ENCODE results near the gene DHRSX.
"Not testable (repeated sequence)": the region's sequence is repeated elsewhere in the genome, so short reads cannot be mapped to it uniquely, and the experiment has no call there.

Gene DHRSX

GRCh38 chrX:2243913-2244460, 256.8 kb downstream of the DHRSX start:
- no peak for DNase-seq

DNA sequence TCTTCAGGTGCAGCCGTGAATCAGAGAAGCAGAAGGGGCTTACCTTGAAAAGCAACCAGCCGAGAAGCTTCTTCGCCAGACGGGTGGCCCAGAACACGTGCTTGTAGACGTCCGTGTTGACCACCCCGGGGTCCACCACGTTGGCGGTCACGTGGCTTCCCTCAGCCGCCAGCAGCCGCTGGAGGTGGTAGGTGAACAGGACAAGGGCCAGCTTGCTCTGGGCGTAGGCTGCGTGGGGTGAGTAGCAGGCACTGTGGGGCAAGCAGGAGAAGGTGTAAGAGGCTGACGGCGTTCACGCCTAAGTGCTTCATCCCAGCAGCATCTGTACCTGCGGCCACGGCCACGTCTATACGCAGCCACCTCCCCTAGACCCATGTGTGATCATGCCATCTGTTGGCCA, 257.8 kb downstream of the DHRSX start:
- no peak for DNase-seq

DNA sequence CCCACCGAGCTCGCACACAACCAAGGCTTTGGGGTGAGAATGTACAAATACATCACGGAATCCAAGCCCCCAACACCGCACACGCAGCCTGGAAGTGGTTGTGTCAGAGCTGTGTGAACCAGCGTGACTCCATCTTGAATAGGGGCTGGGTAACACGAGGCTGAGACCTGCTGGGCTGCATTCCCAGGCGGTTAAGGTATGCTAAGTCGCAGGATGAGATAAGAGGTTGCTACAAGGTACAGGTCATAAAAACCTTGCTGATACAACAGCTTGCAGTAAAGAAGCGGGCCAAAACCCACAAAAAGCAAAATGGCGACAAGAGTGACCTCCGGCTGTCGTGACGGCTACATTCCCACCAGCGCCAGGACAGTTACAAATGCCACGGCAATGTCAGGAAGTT, 258.4 kb downstream of the DHRSX start:
- DNase-seq = no peak

DNA sequence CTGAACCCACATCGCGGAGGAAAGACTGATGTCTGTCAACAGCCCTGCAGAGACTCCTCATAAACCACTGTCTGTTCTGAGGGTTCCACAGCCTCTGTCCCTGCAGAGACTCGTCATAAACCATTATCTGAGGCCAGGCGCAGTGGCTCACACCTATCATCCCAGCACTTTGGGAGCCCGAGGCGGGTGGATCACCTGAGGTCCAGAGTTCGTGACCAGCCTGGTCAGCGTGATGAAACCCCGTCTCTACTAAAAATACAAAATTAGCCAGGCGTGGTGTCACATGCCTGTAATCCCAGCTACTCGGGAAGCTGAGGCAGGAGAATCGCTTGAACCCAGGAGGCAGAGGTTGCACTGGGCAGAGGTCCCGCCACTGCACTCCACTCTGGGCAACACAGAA, 259.3 kb downstream of the DHRSX start:
- DNase-seq = not testable (repeated sequence)

- DNase-seq = not testable (repeated sequence)
Observed at GRCh38 chrX:2240761-2241160, 260.0 kb downstream of the DHRSX start.

- no peak for DNase-seq
Observed at GRCh38 chrX:2237976-2238375, 262.8 kb downstream of the DHRSX start.

DNA sequence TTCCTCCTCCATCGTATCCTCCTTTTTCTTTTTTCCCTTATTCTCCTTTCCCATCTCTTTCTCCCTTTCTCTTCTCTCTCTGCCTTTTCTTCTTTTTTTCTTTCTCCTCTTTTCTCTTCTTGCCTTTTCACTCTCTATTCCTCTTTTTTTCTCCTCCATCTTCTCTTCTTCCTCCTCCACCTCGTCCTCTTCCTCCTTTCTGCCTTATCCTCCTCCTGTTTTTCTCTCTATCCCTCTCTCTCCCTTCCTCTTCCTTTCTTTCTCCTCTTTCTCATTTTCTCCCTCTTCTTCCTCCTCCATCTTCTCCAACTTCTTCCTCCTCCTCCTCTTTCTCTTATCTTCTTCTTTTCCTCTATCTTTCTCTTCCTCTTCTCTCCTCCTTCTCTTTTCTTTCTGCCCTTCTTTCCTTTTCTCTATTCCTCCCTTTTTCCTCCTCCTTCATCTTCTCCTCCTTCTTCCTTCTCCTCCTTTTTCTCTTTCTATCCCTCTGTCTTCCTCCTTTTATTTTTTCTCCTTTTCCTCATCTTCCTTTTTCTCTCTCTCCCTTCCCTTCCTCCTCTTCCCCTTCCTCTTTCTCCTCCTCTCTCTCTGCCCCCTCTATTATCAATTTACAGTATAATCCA, 269.1 kb downstream of the DHRSX start:
- no peak for DNase-seq

- DNase-seq = no peak
Observed at GRCh38 chrX:2230457-2230856, 270.3 kb downstream of the DHRSX start.

GRCh38 chrX:2228536-2228935, 272.2 kb downstream of the DHRSX start:
- no peak for DNase-seq

DNA sequence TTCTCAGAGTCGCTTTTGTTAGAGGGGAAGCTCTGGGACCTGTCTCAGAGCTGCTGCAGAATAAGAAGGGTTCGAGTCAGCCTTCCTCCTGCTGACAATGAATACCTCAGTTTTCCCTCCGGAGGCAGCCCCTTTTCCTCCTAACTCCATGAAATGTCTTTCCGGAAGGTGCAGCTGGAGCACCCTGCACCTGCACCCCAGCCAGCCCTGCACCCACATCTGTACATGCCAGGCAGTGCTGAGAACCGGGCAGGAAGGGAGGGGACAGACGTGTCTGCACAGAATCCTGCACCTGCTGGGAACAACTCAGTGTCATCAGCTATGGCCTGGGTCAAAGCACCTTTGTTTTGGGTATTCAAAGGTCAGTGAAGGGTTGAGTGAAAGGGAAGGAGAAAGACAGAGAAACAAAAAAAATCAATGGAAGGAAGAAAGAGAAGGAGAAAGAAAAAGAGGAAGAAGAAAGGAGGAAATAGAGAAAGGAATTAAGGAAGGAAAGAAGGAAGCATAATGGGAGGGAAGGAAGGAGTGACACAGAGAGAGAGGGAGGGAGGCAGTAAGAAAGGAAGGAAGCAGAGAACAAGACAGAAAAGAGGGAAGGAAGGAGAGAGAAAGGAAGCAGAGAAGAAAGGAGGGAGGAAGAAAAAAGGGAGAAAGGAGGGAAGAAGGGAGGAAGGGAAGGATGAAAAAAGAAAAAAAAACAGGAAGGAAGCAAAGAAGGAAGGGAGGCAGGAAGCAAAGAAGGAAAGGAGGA, 273.7 kb downstream of the DHRSX start:
- no peak for DNase-seq

- DNase-seq = no peak
Observed at GRCh38 chrX:2226182-2226581, 274.6 kb downstream of the DHRSX start.

GRCh38 chrX:2224597-2225235, 276.1 kb downstream of the DHRSX start:
- DNase-seq = no peak

GRCh38 chrX:2224161-2224560, 276.6 kb downstream of the DHRSX start:
- DNase-seq = no peak

GRCh38 chrX:2220829-2221567, 279.8 kb downstream of the DHRSX start:
- DNase-seq = no peak

DNA sequence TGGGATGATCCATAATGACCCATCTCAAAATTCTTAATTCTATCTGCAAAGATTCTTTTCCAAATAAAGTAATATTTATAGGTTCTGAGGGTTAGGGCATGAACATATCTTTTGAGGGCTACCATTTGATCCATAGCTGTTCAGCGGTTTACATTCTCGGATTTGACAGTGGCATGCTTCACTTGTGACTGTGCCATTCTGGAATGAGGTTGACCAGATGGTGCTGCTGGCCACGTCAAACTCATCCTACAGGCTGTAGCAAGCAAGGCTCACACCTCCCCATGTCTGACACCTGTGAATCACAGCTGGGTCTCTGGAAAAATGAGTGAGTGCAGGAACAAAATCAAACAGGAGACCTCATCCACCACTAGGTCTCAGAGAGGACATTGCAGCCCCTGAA, 280.5 kb downstream of the DHRSX start:
- DNase-seq = no peak

DNA sequence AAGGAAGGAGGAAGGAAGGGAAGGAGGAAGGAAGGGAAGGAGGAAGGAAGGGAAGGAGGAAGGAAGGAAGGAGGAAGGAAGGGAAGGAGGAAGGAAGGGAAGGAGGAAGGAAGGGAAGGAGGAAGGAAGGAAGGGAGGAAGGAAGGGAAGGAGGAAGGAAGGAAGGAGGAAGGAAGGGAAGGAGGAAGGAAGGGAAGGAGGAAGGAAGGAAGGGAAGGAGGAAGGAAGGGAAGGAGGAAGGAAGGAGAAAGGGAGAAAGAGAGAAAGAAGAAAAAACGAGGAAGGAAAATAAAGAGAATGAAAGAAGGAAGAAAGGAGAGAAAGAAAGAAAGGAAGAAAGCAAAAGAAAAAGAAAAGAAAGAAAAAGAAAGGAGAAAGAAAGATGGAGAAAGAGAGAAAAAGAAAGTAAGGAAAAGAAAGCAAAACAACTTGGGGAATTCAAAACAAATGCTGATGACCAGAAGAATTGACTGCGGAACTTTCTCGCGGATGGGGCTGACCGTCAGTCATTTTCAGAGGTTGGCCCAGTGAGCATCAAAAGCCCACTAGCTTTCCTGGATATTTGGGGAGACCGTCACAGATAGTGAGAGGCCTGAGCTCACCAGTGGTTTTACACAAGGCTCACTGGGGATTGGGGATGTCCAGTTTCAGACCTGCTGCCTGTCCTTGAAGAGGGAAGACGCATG, 286.5 kb downstream of the DHRSX start:
- not testable (repeated sequence) for DNase-seq

- DNase-seq = not testable (repeated sequence)
Observed at GRCh38 chrX:2211667-2212066, 289.1 kb downstream of the DHRSX start.

- DNase-seq = no peak
Observed at GRCh38 chrX:2193273-2193592, 307.5 kb downstream of the DHRSX start.

DNA sequence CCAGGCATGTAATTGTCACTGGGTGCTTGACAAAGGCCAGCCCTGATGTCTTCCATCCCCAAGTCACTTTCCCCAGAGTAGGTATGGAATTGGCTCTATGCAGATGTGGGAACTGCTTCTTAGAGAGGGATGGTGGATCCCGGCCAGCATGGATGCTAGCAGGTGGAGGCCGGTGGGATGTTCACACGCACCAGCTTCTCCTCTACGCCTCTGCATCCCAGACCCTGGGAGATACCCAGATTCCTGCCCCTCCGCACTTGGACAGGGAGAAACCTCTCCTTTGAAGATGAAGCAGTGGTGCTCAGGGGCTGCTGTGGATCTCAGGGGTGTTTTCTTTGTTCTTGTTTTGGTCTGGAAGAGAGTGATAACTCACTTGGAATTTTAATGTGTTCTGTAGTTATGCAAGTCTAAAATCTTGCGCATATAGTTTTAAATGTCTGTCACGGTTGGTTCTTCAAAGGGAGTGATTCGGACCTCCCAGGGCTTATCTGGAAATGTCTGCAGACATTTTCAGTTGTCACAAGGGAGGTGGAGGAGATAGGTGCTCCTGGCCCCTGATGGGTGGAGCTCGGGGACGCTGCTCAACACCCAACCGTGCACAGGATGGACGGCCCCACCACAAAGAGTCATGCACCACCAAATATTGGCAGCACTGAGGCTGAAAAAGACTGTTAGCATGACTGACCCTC, 308.0 kb downstream of the DHRSX start:
- DNase-seq = no peak

DNA sequence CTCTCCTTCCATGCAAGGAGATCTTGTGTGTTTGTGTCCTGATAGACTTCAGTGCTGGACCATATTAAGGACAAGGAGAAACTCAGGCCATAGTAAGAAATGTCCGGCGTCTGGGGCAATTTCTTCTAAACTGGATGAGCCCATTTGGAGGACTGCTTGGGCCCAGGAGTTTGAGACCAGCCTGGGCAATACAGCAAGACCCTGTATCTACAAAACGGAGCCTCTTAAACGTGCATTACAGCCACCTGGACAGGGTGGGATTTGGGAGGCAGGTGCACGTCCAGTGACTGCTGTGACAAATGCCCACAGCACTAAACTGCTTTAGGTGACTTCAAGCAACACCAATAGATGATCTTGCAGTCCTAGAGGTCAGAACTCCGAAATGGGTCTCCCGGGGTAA, 311.9 kb downstream of the DHRSX start:
- no peak for DNase-seq

GRCh38 chrX:2188330-2188792, 312.4 kb downstream of the DHRSX start:
- DNase-seq = no peak

Data from T-helper 9 cell (primary cell).